HEK293 (cell line): Measurements from ENCODE around the gene MSRB3.

ENCODE experiments used
- CTCF ChIA-PET: fragments of 350-600 bp; formaldehyde crosslinking; extraction: SDS; loops from one replicate; lab custom pipeline; 2021; ENCODE audit warnings: antibody characterized with exemption; lab: Yijun Ruan, JAX
- POLR2A ChIA-PET: fragments of 300-600 bp; formaldehyde crosslinking; extraction: SDS; loops from one replicate; lab custom pipeline; 2020; ENCODE audit warnings: antibody characterized with exemption, inconsistent platforms; lab: Yijun Ruan, JAX
- H3K27ac ChIP-seq: fragments of 200-500 bp; sonication (Bioruptor generic); 2 replicates; pipeline ENCODE4 v1.5.1; 2014; ENCODE audit warnings: low read depth, low read length, control low read depth, inconsistent platforms; ENCODE audit errors: extremely low read depth
- H3K36me3 ChIP-seq, 2 experiments: fragments of 200-500 bp in 1 of 2; sonication (Bioruptor generic) in 1 of 2; 1 replicate in 1 of 2; 2 replicates in 1 of 2; pipeline ENCODE4 v1.5.1; 2014 to 2017; ENCODE audit warnings: inconsistent platforms in 2 of 2, low read length in 2 of 2; ENCODE audit not compliant: control insufficient read depth in 2 of 2, insufficient read depth in 1 of 2
- H3K4me1 ChIP-seq: fragments of 200-500 bp; sonication (Bioruptor generic); 2 replicates; pipeline ENCODE4 v1.5.1; 2014; ENCODE audit warnings: mild to moderate bottlenecking, low read length, inconsistent platforms; ENCODE audit not compliant: control insufficient read depth, insufficient read depth
- H3K4me3 ChIP-seq: 2 replicates; pipeline ENCODE4 v1.5.1; 2011; ENCODE audit warnings: low read depth, mild to moderate bottlenecking, control low read depth, low read length, moderate library complexity
- H3K9me3 ChIP-seq: fragments of 200-500 bp; sonication (Bioruptor generic); 2 replicates; pipeline ENCODE4 v1.5.1; 2014; ENCODE audit warnings: low read depth, low read length, inconsistent platforms; ENCODE audit not compliant: control insufficient read depth, insufficient read depth
- EGR2 ChIP-seq: fragments of 450-650 bp; formaldehyde crosslinking; IDR thresholded peaks from 2 replicates; pipeline ENCODE4 v1.5.1; 2016; ENCODE audit warnings: low read depth, missing biosample characterization, missing genetic modification characterization
- GFI1B ChIP-seq: fragments of 450-650 bp; formaldehyde crosslinking; IDR thresholded peaks from 2 replicates; pipeline ENCODE4 v1.5.1; 2016; ENCODE audit warnings: missing biosample characterization, missing genetic modification characterization
- KLF9 ChIP-seq: fragments of 450-650 bp; formaldehyde crosslinking; IDR thresholded peaks from 2 replicates; pipeline ENCODE4 v1.5.1; 2016; ENCODE audit warnings: missing biosample characterization, missing genetic modification characterization, low read depth
- ZFP3 ChIP-seq: fragments of 450-650 bp; formaldehyde crosslinking; IDR thresholded peaks from 2 replicates; pipeline ENCODE4 v1.5.1; 2016; ENCODE audit warnings: low read depth, missing biosample characterization, missing genetic modification characterization
- ZNF10 ChIP-seq: fragments of 450-650 bp; formaldehyde crosslinking; IDR thresholded peaks from 2 replicates; pipeline ENCODE4 v1.5.1; 2017; ENCODE audit warnings: missing biosample characterization, missing genetic modification characterization
- ZNF132 ChIP-seq: fragments of 450-650 bp; formaldehyde crosslinking; IDR thresholded peaks from 2 replicates; pipeline ENCODE4 v1.5.1; 2017; ENCODE audit warnings: missing biosample characterization, missing genetic modification characterization, borderline replicate concordance
- ZNF473 ChIP-seq: fragments of 450-650 bp; formaldehyde crosslinking; IDR thresholded peaks from 2 replicates; pipeline ENCODE4 v1.5.1; 2017; ENCODE audit warnings: missing biosample characterization, missing genetic modification characterization
- ZNF521 ChIP-seq: fragments of 450-650 bp; formaldehyde crosslinking; IDR thresholded peaks from 2 replicates; pipeline ENCODE4 v1.5.1; 2017; ENCODE audit warnings: missing biosample characterization, mild to moderate bottlenecking, missing genetic modification characterization
- ZNF677 ChIP-seq: fragments of 450-650 bp; IDR thresholded peaks from 2 replicates; pipeline ENCODE4 v1.5.0; 2018; ENCODE audit warnings: missing biosample characterization, mild to moderate bottlenecking, missing genetic modification characterization, moderate library complexity
- ZNF707 ChIP-seq: fragments of 450-650 bp; formaldehyde crosslinking; IDR thresholded peaks from 2 replicates; pipeline ENCODE4 v1.5.1; 2016; ENCODE audit warnings: missing biosample characterization, missing genetic modification characterization
- ZNF785 ChIP-seq: fragments of 450-650 bp; formaldehyde crosslinking; IDR thresholded peaks from 2 replicates; pipeline ENCODE4 v1.5.1; 2016; ENCODE audit warnings: missing biosample characterization, missing genetic modification characterization
- TF ChIP-seq, protein P1 (sequence below): fragments of 450-650 bp; formaldehyde crosslinking; IDR thresholded peaks from 2 replicates; pipeline ENCODE4 v1.5.1; 2016; ENCODE audit warnings: missing biosample characterization, missing genetic modification characterization
- TF ChIP-seq, protein P2 (sequence below): sonication (generic); formaldehyde crosslinking; IDR thresholded peaks from 2 replicates; pipeline ENCODE4 v1.8.1; 2022; ENCODE audit warnings: mild to moderate bottlenecking, moderate library complexity, missing genetic modification reagents
- TF ChIP-seq, protein P3 (sequence below): fragments of 450-650 bp; formaldehyde crosslinking; IDR thresholded peaks from 2 replicates; pipeline ENCODE4 v1.5.1; 2016; ENCODE audit warnings: missing biosample characterization, missing genetic modification characterization
- TF ChIP-seq, protein P4 (sequence below): fragments of 450-650 bp; formaldehyde crosslinking; IDR thresholded peaks from 2 replicates; pipeline ENCODE4 v1.5.1; 2016; ENCODE audit warnings: missing biosample characterization, missing genetic modification characterization
- TF ChIP-seq, protein P5 (sequence below): fragments of 450-650 bp; formaldehyde crosslinking; IDR thresholded peaks from 2 replicates; pipeline ENCODE4 v1.5.1; 2016; ENCODE audit warnings: missing biosample characterization, missing genetic modification characterization, borderline replicate concordance

Gene MSRB3

DNA sequence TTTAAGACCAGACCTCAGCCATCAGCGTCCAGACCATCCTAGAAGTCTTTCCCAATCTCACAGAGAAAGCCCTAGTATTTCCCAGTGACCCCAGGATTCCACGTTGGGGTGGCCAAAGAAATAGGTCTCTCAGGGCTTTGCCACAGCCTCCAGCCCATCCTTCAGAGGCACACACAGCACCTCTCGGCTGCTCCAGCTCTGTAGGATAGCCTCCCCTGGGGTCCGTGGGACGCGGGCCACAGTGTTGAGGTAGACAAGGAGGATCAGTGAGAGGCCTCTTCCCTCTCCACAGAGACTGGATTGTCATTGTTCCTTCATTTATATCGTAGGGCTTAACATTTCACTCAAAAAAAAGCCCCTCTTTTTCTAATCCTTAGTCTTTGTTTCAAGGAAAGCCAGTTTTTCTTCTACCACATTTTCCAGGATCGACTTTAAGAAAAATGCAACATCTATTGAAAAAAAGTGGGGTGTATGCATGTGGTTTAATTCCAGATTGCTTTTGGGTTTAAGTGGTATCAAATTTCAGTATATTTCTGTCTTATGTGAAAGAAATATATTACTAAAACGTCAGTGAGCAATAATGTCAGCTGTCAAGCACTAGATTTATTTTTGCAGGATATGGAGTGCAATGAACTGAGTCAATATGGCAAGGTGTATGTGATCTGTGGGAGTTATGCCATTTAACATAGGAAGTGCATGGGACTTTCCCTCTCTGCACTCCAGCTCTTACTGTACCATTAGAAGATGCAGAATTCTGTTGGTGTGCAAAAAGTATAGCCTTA, 187.5 kb downstream of the MSRB3 start:
- Histone ChIP-seq H3K4me1 (no peaks in the 10 kb centered on the region), H3K27ac (no peak overlapping the region), H3K4me3 (no peak overlapping the region), H3K9me3 (no peaks in the 10 kb centered on the region)
- CTCF ChIA-PET, result no interaction called here
- POLR2A ChIA-PET, result no interaction called here
- TF ChIP-seq ZNF707 (tag by site-specific recombination), result no peak
- TF ChIP-seq, all 188 proteins: peak for 0
- H3K36me3 ChIP-seq, result no peaks in the 10 kb centered on the region; a peak in 1 of 3 replicates

DNA sequence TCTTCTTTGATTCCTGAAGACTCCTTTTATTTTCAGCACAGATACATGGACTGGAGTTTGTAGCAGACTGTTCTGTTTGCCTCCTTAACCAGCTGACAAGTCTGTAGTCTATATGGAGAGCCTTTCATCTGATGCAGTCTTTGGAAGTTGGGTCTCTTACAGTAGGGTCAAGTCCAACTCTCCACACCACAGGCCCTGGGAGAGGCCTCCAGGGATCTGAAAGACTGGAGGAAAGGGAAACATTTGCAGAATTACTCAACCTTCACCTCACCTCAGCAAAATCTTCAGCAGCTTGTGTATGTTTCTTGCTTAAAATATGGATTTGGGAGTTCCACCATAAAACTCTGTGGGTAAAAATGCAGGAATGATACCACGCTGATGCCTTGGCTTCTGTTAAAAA, 188.4 kb downstream of the MSRB3 start:
- no peaks in the 10 kb centered on the region; a peak in 1 of 3 replicates for H3K36me3 ChIP-seq
- H3K27ac ChIP-seq, result no peak overlapping the region
- no peak overlapping the region for H3K4me3 ChIP-seq
- TF ChIP-seq ZNF677 (tag by site-specific recombination), result no peak
- TF ChIP-seq ZNF785 (tag by site-specific recombination), result no peak
- TF ChIP-seq, protein P1, sequence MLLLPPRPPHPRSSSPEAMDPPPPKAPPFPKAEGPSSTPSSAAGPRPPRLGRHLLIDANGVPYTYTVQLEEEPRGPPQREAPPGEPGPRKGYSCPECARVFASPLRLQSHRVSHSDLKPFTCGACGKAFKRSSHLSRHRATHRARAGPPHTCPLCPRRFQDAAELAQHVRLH (tag by site-specific recombination), result no peak
- TF ChIP-seq ZFP3 (tag by site-specific recombination), result no peak
- TF ChIP-seq ZNF132 (tag by site-specific recombination), result no peak
- TF ChIP-seq ZNF10 (tag by site-specific recombination), result no peak
- TF ChIP-seq, protein P2, sequence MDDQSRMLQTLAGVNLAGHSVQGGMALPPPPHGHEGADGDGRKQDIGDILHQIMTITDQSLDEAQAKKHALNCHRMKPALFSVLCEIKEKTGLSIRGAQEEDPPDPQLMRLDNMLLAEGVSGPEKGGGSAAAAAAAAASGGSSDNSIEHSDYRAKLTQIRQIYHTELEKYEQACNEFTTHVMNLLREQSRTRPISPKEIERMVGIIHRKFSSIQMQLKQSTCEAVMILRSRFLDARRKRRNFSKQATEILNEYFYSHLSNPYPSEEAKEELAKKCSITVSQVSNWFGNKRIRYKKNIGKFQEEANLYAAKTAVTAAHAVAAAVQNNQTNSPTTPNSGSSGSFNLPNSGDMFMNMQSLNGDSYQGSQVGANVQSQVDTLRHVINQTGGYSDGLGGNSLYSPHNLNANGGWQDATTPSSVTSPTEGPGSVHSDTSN (CRISPR knock-in tag), result no peak
- TF ChIP-seq, protein P3, sequence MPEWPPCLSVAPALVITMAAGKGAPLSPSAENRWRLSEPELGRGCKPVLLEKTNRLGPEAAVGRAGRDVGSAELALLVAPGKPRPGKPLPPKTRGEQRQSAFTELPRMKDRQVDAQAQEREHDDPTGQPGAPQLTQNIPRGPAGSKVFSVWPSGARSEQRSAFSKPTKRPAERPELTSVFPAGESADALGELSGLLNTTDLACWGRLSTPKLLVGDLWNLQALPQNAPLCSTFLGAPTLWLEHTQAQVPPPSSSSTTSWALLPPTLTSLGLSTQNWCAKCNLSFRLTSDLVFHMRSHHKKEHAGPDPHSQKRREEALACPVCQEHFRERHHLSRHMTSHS, result no peak
- no peak for TF ChIP-seq ZNF473 (tag by site-specific recombination)
- TF ChIP-seq KLF9 (tag by site-specific recombination), result no peak
- TF ChIP-seq, protein P4, sequence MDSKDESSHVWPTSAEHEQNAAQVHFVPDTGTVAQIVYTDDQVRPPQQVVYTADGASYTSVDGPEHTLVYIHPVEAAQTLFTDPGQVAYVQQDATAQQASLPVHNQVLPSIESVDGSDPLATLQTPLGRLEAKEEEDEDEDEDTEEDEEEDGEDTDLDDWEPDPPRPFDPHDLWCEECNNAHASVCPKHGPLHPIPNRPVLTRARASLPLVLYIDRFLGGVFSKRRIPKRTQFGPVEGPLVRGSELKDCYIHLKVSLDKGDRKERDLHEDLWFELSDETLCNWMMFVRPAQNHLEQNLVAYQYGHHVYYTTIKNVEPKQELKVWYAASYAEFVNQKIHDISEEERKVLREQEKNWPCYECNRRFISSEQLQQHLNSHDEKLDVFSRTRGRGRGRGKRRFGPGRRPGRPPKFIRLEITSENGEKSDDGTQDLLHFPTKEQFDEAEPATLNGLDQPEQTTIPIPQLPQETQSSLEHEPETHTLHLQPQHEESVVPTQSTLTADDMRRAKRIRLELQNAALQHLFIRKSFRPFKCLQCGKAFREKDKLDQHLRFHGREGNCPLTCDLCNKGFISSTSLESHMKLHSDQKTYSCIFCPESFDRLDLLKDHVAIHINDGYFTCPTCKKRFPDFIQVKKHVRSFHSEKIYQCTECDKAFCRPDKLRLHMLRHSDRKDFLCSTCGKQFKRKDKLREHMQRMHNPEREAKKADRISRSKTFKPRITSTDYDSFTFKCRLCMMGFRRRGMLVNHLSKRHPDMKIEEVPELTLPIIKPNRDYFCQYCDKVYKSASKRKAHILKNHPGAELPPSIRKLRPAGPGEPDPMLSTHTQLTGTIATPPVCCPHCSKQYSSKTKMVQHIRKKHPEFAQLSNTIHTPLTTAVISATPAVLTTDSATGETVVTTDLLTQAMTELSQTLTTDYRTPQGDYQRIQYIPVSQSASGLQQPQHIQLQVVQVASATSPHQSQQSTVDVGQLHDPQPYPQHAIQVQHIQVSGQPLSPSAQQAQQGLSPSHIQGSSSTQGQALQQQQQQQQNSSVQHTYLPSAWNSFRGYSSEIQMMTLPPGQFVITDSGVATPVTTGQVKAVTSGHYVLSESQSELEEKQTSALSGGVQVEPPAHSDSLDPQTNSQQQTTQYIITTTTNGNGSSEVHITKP (tag by site-specific recombination), result no peak
- TF ChIP-seq ZNF521 (tag by site-specific recombination), result no peak
- no peak for TF ChIP-seq EGR2
- TF ChIP-seq, protein P5, sequence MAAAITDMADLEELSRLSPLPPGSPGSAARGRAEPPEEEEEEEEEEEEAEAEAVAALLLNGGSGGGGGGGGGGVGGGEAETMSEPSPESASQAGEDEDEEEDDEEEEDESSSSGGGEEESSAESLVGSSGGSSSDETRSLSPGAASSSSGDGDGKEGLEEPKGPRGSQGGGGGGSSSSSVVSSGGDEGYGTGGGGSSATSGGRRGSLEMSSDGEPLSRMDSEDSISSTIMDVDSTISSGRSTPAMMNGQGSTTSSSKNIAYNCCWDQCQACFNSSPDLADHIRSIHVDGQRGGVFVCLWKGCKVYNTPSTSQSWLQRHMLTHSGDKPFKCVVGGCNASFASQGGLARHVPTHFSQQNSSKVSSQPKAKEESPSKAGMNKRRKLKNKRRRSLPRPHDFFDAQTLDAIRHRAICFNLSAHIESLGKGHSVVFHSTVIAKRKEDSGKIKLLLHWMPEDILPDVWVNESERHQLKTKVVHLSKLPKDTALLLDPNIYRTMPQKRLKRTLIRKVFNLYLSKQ (tag by site-specific recombination), result no peak
- no peak for TF ChIP-seq GFI1B (tag by site-specific recombination)
- H3K4me1 ChIP-seq, result no peaks in the 10 kb centered on the region
- ChIA-PET POLR2A (no interaction called here), CTCF (interaction anchor here (0.6 kb wide), 1 partner anchor 12 kb away, joined by 3 read pairs; no protein-coding TSS in a partner anchor)
- H3K9me3 ChIP-seq, result no peaks in the 10 kb centered on the region
